GM10248 (cell line): ENCODE data around the gene SEMA4G.

Experiments
- CTCF ChIA-PET: fragments of 300-600 bp; sonication (Branson Sonifier 250); formaldehyde crosslinking; extraction: SDS; loops from one replicate; lab custom pipeline; 2021; ENCODE audit warnings: antibody characterized with exemption; lab: Yijun Ruan, JAX
- POLR2A ChIA-PET: fragments of 350-650 bp; sonication (Branson Sonifier 250); formaldehyde crosslinking; extraction: SDS; loops from one replicate; lab custom pipeline; 2020; ENCODE audit warnings: antibody characterized with exemption; lab: Yijun Ruan, JAX
- DNase-seq: peaks from one replicate; pipeline ENCODE4 v3.0.0; 2012; ENCODE audit errors: extremely low spot score
- TF ChIP-seq, protein P1 (sequence below): IDR thresholded peaks from 2 replicates; pipeline ENCODE4 v1.5.1; 2012; ENCODE audit warnings: mild to moderate bottlenecking, low read depth; ENCODE audit errors: extremely low read depth, missing control alignments, control extremely low read depth

Gene SEMA4G

GRCh38 chr10:101010329-101010728 lies 41.0 kb downstream of the SEMA4G start:
- ChIA-PET POLR2A (no interaction called here), CTCF (interaction anchor here (1.2 to 7.0 kb wide), 4 partner anchors 7 to 42 kb away, joined by 3 to 70 read pairs (median 6); partner anchors contain the start of genes LZTS2 and SEMA4G)
- DNase-seq = no peak
- TF ChIP-seq, protein P1, sequence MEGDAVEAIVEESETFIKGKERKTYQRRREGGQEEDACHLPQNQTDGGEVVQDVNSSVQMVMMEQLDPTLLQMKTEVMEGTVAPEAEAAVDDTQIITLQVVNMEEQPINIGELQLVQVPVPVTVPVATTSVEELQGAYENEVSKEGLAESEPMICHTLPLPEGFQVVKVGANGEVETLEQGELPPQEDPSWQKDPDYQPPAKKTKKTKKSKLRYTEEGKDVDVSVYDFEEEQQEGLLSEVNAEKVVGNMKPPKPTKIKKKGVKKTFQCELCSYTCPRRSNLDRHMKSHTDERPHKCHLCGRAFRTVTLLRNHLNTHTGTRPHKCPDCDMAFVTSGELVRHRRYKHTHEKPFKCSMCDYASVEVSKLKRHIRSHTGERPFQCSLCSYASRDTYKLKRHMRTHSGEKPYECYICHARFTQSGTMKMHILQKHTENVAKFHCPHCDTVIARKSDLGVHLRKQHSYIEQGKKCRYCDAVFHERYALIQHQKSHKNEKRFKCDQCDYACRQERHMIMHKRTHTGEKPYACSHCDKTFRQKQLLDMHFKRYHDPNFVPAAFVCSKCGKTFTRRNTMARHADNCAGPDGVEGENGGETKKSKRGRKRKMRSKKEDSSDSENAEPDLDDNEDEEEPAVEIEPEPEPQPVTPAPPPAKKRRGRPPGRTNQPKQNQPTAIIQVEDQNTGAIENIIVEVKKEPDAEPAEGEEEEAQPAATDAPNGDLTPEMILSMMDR = no peak

DNA sequence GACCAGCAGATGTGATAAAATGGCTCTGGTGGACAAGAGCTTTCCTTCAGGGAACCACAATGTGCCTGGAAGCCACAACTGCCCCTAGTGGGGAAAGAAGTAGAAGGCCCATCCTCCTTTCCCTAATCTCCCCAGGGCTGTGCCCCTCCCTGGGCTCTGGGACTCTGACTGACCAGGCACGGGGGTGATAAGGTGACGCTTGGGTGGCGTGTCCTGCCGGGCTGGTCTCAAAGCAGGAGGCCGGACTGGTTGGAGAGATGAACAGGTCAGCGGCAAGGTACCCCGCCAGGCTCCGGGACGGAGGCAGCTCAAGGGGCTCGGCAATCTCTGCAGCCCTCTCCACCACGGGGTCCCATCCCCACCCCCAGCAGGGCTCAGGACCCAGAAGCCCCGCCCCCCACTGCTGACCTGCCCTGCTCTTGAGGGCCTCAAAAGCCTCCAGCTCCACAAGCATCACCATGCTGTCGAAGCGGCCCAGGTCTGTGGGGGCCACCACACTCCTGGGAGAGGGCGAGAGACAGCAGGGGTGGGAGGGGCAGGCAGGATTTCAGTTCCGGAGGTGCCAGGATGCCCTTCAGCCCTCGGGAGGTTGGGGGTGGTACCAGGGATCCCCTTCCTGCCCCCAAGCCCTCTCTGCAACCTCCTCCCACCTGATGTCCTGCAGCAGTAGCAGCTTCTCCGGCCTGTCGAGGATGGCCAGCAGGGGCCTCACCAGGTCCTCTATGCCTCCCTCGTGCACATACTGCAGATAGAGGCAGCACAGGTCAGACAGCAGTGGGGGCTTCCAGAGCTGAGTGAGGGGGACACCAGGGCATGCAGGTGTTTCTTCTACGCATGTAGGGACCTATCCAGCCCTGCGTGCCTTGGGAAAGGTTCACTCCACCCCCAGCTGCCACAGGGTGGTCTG lies 42.5 kb downstream of the SEMA4G start:
- DNase-seq = no peak
- ChIA-PET CTCF (interaction anchor here (0.8 to 7.0 kb wide), 9 partner anchors 9 to 46 kb away, joined by 3 to 70 read pairs (median 5); partner anchors contain the start of genes LZTS2, MRPL43, SEMA4G and TWNK), POLR2A (no interaction called here)
- TF ChIP-seq, protein P1 = no peak

GRCh38 chr10:101012525-101013364 lies 43.4 kb downstream of the SEMA4G start:
- DNase-seq = peak; percentile 79
- POLR2A ChIA-PET = no interaction called here
- CTCF ChIA-PET = interaction anchor here (0.8 to 7.0 kb wide), 6 partner anchors 10 to 47 kb away, joined by 3 to 70 read pairs (median 7); partner anchors contain the start of genes LZTS2, MRPL43, SEMA4G and TWNK
- TF ChIP-seq, protein P1 = peak; percentile 93

DNA sequence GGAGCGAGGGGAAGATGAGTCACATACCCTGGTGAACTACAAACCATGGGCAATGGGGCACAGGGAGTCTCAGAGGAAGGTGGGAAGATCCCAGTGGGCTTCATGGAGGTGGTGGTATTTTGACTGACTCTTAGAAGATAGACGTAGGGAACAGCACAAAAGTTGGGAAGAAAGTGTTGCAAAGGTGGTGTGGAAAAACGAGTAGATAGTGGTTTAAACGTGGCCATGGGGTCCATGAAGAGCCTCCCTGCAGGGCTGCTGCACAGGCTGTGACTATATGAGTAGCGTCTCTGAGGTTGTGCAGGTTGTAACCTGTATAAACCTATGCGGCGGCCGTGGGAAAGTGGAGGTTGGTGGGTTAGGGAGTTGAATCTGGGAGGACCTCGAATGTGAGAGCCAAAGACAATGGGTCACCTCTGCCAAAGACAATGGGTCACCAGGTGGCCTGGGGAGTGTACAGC lies 44.1 kb downstream of the SEMA4G start:
- TF ChIP-seq, protein P1 = no peak
- ChIA-PET CTCF (interaction anchor here (1.0 to 7.0 kb wide), 11 partner anchors 7 to 197 kb away, joined by 3 to 111 read pairs (median 13); partner anchors contain the start of genes LZTS2, PDZD7, SEMA4G and SFXN3), POLR2A (no interaction called here)
- no peak for DNase-seq

DNA sequence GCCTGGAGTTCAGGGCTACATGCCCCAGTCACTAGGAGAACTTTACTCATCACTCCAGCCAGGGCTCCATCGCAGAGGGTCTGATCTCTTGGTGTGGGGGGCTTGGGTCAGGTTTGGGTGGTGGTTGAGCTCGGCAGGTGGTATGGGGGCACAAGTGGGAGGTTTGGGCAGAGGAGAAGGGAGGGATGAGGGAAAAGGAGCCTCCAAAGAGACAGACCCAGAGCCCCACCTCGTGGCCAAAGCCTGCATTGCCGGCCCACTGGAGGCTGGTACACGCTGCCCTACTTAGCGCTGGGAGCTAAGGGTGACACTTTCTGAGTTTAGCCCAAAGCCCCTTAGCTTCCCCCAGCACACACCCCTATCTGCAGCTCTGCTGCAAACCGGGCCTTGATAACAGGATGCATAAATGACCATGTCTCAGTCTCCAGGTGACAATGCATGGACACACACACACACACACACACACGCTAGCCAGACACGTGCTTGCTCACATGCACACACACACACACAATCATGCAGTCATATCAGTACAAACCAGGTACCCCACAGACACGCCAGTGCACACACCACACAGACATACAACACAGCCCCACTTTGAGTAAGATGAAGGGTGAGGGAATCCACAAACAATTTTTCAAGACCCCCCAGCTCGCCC lies 45.1 kb downstream of the SEMA4G start:
- ChIA-PET POLR2A (no interaction called here), CTCF (interaction anchor here (0.7 to 7.0 kb wide), 35 partner anchors 8 to 482 kb away, joined by 3 to 111 read pairs (median 5); partner anchors contain the start of genes LZTS2, MRPL43, PDZD7 and SEMA4G)
- TF ChIP-seq, protein P1 = peak; percentile 92
- peak; percentile 84 for DNase-seq
